Activated naive CD4-positive, alpha-beta T cell treated with anti-CD3 and anti-CD28 coated beads, Interleukin-2, amount 50 U/mL, for 72 hours (primary cell): Measurements from ENCODE around the gene RAD23B. TPM values are rescaled to one million over a fixed set of nuclear protein-coding genes. Genes with fewer than 3 reads are reported as not detected.

ENCODE experiments used
- ATAC-seq, 2 donors: fragments of 150-1000 bp; cut with Tn5 transposase; 2 replicates each; pipeline ENCODE4 v1.10.0; 2021; ENCODE audit warnings: mild to moderate bottlenecking in 2 of 2, moderate library complexity in 2 of 2
- DNase-seq, 2 donors: peaks; one replicate each; pipeline ENCODE4 v3.0.0; 2021 to 2022; ENCODE audit warnings: low spot score in 2 of 2
- H3K27ac Mint-ChIP-seq, 2 donors: one replicate each; pipeline ENCODE4 v1.8.0; 2022; ENCODE audit warnings: mild to moderate bottlenecking in 2 of 2, mixed read lengths in 2 of 2
- H3K36me3 Mint-ChIP-seq, 2 donors: one replicate each; pipeline ENCODE4 v1.8.0; 2022; ENCODE audit warnings: mixed read lengths in 2 of 2
- H3K9me3 Mint-ChIP-seq, 2 donors: one replicate each; pipeline ENCODE4 v1.8.0; 2022; ENCODE audit warnings: mixed read lengths in 2 of 2
- total RNA-seq, 2 donors: library from RNA; stranded (reverse); gene quantifications; one replicate each; pipeline ENCODE4 v1.2.3, GENCODE V29; 2022

Gene RAD23B
- total RNA-seq, 2 donors from 2014 or later: 87.3 to 115 TPM

DNA sequence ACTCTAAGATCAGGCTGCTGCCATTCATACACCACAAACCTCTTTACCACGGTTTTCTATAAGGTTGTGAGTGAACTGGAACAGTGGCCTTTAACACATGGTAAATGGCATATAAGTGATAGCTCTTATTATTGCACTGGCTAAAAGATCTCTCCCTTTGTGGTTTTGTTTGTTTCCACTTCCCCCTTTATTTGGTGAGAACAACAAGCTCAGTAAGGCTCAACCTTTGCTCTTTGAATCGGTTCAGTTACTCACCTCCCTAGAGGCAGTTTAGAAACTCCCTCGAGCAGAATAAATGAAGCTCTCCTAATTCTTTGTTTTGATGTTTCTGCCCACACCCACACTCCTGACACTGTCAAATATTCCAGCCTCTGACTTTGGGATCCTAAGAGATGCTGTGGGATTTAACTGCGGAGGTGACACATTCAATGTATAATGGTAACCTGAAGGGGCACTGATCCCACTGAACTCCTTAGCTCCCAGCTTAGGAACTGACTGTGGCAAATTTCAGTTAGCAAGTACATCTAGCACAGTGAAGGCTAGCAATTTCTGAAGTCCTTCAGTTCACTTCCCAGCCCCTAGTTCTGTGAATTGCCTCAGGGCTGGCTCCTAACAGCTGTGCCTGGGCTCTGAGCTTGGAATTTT, 22.5 kb upstream of the RAD23B start:
- no peak for ATAC-seq

DNA sequence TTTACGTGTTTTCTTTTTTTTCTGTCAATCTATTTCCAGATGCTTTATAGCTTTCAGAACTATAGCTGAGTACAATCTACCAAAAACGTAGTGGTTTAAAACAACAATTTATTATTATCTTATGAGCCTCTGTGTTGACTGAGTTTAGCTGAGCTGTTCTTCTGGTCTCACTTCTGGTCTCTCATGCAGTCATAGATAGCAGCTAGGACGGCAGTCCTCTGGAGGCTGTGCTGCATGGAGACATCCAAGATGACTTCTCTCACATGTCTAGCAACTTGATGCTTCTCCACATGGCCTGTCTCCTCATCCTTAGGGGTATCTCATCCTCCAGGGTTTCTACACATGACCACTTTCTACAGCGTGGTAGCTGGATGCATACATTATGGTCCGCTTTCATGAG, 22.0 kb upstream of the RAD23B start:
- H3K36me3 Mint-ChIP-seq: peaks cover 5 to 7% of the 10 kb centered on the region in 2 donors
- no peak overlapping the region for H3K27ac Mint-ChIP-seq
- DNase-seq (no peak), ATAC-seq (no peak)
- peaks cover 0 to 9% of the 10 kb centered on the region in 2 donors for H3K9me3 Mint-ChIP-seq

More for the DNA sequence above, 22.5 kb upstream of the RAD23B start:
- Mint-ChIP-seq H3K27ac (no peak overlapping the region), H3K9me3 (peaks cover 0 to 8% of the 10 kb centered on the region in 2 donors), H3K36me3 (peaks cover 5 to 7% of the 10 kb centered on the region in 2 donors)
- no peak for DNase-seq

DNA sequence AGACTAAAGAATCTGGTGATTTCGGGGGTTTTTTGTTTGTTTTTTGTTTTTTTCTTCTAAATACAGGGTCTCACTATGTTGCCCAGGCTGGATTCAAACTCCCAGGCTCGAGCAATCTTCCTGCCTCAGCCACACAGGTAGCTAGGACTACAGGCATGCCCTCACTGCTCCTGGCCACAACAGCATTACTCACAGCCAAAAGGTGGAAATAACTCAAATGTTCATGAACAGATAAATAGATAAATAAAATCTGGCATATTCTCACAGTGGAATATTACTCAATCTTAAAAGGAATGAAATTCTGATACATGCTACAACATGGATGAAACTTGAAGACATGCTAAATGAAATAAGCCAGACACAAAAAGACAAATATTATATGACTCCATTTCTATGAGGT, 19.8 kb upstream of the RAD23B start:
- H3K9me3 Mint-ChIP-seq: peaks cover 0 to 9% of the 10 kb centered on the region in 2 donors
- DNase-seq: no peak

GRCh38 chr9:107266624-107267368, 16.3 kb upstream of the RAD23B start:
- H3K9me3 Mint-ChIP-seq: peaks cover 0 to 9% of the 10 kb centered on the region in 2 donors
- ATAC-seq: no peak

More for the DNA sequence above, 19.8 kb upstream of the RAD23B start:
- ATAC-seq: no peak
- H3K27ac Mint-ChIP-seq: no peak overlapping the region
- peaks cover 5 to 7% of the 10 kb centered on the region in 2 donors for H3K36me3 Mint-ChIP-seq

DNA sequence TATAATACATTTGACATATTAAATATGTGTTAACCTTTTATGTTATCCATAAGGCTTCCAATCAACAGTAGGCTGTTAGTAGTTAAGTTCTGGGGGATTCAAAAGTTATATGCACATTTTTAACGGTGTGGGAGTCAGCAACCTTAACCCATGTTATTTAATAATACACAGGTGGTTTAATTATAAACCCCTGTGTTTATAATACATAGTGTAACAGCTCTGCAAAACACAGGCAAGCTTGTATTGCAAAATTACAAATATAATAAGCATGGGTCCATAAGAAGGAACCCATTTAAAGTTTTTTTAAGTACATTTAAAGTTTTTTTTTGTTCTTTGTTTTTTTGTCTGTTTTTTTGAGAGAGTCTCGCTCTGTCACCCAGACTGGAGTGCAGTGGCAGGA, 14.5 kb upstream of the RAD23B start:
- Mint-ChIP-seq H3K9me3 (peaks cover 0 to 9% of the 10 kb centered on the region in 2 donors), H3K36me3 (peaks cover 5 to 7% of the 10 kb centered on the region in 2 donors), H3K27ac (no peak overlapping the region)
- DNase-seq (no peak), ATAC-seq (no peak)

More at GRCh38 chr9:107266624-107267368, 16.3 kb upstream of the RAD23B start:
- Mint-ChIP-seq H3K27ac (no peak overlapping the region), H3K36me3 (peaks cover 5 to 7% of the 10 kb centered on the region in 2 donors)
- DNase-seq: no peak

DNA sequence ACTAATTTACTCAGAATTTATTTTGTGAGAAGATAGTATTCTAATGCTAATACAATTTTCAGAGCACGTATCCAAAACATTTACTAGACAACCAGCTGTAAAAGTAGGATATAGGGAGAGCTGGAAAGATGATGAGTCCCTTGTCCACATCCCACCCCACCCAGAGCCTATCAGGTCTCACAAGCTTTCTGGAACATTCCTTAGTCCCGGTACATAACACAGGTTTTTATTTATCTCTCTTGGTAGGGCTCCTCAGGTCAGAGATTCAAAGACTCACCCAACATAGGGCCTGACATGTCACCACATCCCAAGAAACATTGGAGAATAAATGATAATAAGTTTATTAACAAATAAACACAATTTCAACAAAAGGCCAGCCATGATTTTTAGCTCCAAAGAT, 13.8 kb upstream of the RAD23B start:
- peaks cover 5 to 7% of the 10 kb centered on the region in 2 donors for H3K36me3 Mint-ChIP-seq
- ATAC-seq (no peak), DNase-seq (no peak)
- H3K27ac Mint-ChIP-seq: no peak overlapping the region
- H3K9me3 Mint-ChIP-seq: peaks cover 0 to 9% of the 10 kb centered on the region in 2 donors

DNA sequence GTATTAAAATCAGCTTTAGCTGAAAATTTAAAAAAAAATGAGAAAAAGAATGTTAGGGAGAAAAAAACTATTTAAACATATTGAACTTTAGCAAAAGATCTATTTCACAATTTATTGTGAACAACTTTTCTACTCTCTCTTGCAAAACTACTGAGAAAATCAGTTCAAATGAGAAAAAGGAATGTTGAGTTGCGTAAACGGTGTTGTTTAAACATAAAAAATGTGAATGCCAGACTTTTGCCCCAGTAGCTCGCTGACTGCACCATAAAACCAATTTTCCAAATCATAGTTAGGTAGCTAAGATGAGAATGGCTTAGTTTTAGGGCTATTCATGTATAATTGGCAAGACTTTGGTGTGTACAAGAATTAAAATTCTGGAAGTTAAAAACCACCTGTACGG, 13.4 kb upstream of the RAD23B start:
- Mint-ChIP-seq H3K9me3 (peaks cover 0 to 9% of the 10 kb centered on the region in 2 donors), H3K27ac (no peak overlapping the region), H3K36me3 (peaks cover 5 to 7% of the 10 kb centered on the region in 2 donors)
- ATAC-seq: no peak
- no peak for DNase-seq

GRCh38 chr9:107270082-107270481, 13.0 kb upstream of the RAD23B start:
- H3K27ac Mint-ChIP-seq: no peak overlapping the region
- no peak for ATAC-seq

GRCh38 chr9:107270580-107270979, 12.5 kb upstream of the RAD23B start:
- peaks cover 0 to under 1% of the 10 kb centered on the region in 2 donors for H3K9me3 Mint-ChIP-seq
- ATAC-seq (no peak), DNase-seq (no peak)
- H3K27ac Mint-ChIP-seq: no peak overlapping the region
- H3K36me3 Mint-ChIP-seq: no peaks in the 10 kb centered on the region

More at GRCh38 chr9:107270082-107270481, 13.0 kb upstream of the RAD23B start:
- Mint-ChIP-seq H3K36me3 (peaks cover 2 to 4% of the 10 kb centered on the region in 2 donors), H3K9me3 (peaks cover 0 to 6% of the 10 kb centered on the region in 2 donors)
- no peak for DNase-seq

DNA sequence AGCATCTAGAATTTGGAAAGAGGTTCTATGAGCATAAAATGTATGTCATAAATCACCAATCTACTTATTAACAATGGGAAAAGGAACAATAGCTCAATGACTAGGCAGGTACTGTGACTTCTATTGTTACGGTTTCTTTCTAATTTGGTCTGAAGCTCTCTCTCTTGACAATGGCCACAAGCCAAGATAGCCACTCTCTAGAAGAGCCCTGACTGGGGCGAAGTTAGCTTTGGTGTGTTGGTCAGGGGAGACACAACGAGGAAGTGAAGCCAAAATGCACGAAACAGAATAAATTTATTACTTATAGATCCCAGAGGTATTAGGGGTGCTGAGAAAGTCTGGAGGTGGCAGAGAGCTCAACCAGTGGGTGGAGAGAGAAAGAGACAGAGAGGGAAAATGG, 9.4 kb upstream of the RAD23B start:
- H3K9me3 Mint-ChIP-seq: no peaks in the 10 kb centered on the region
- ATAC-seq (no peak), DNase-seq (no peak)
- peak overlapping the region in 1 of 2 donors; percentile 25 for H3K27ac Mint-ChIP-seq
- no peaks in the 10 kb centered on the region for H3K36me3 Mint-ChIP-seq

DNA sequence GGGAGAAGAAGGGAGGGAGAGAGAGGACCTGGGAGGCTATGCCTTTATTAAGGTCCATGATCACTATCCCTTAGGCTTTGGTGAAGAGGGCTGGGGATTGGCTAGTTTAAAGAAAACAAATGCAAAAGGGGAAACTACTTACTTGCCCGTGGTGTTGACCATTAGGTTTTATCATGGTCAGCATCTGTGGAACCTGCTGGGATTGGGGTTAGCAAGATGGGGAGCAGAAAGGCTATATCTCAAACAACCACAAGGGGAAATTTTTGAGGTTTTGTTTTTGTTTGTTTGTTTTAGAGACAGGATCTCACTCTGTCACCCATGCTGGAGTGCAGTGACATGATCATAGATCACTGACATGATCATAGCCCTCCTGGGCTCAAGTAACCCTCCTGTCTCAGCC, 9.0 kb upstream of the RAD23B start:
- Mint-ChIP-seq H3K27ac (peak overlapping the region in 1 of 2 donors; percentile 25), H3K36me3 (no peaks in the 10 kb centered on the region), H3K9me3 (no peaks in the 10 kb centered on the region)
- DNase-seq: no peak
- ATAC-seq: no peak

DNA sequence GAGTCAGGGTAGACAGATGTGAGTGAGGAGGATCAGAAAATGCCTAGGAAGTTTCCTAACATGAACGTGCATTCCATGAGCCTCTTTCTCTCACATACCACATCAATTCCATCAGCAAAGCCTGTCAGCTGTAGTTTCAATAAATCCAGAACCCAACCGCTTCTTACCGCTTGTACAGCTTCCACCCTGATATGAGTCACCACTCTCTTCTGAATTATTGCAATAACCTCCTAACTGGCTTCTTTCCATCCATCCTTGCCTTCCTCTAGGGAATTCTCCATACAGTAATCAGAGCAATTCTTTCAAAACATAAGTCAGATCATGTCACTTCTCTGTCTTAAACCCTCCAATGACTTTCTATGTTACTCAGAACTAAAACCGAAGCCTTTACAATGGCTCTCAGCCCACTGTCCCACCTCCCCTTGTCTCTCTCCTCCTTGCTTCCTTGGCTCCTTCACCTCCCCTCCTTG, 8.1 kb upstream of the RAD23B start:
- Mint-ChIP-seq H3K27ac (no peak overlapping the region), H3K36me3 (no peaks in the 10 kb centered on the region), H3K9me3 (no peaks in the 10 kb centered on the region)
- DNase-seq (no peak), ATAC-seq (no peak)

GRCh38 chr9:107275530-107275929, 7.5 kb upstream of the RAD23B start:
- no peak for ATAC-seq
- DNase-seq: no peak
- Mint-ChIP-seq H3K36me3 (no peaks in the 10 kb centered on the region), H3K9me3 (peaks cover 0 to 2% of the 10 kb centered on the region in 2 donors), H3K27ac (no peak overlapping the region)

GRCh38 chr9:107276966-107277710, 5.9 kb upstream of the RAD23B start:
- DNase-seq (no peak), ATAC-seq (no peak)
- Mint-ChIP-seq H3K9me3 (peaks cover 0 to 6% of the 10 kb centered on the region in 2 donors), H3K27ac (no peak overlapping the region), H3K36me3 (no peaks in the 10 kb centered on the region)

DNA sequence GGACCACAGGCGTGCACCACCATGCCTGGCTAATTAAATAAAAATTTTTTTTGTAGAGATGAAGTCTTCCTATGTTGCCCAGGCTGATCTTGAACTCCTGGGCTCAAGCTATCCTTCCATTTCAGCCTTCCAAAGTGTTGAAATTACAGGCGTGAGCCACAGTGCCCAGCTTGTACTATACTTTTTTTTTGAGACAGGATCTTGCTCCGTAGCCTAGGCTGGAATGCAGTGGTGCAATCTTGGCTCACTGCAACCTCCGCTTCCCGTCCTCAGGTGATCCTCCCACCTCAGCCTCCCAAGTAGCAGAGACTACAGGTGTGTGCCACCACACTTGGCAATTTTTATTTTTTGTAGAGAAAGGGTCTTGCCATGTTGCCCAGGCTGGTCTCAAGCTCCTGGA, 5.3 kb upstream of the RAD23B start:
- DNase-seq: no peak
- H3K36me3 Mint-ChIP-seq: no peaks in the 10 kb centered on the region

DNA sequence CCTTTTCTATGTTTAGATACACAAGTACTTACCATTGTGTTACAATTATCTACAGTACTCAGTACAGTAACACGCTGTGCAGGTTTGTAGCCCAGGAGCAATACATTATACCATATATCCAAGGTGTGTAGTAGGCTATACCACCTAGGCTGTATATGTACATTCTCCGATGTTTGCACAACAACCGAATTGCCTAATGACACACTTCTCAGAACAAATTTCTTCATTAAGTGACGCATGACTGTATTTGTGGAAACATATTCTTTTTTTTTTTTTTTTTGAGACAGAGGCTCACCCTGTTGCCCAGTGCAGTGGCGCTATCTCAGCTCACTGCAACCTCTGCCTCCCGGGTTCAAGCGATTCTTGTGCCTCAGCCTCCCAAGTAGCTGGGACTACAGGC, 4.0 kb upstream of the RAD23B start:
- ATAC-seq (no peak), DNase-seq (no peak)
- Mint-ChIP-seq H3K27ac (no peak overlapping the region), H3K9me3 (peaks cover 0 to 6% of the 10 kb centered on the region in 2 donors), H3K36me3 (peaks cover 4% of the 10 kb centered on the region in 2 donors)

More for the DNA sequence above, 5.3 kb upstream of the RAD23B start:
- no peak for ATAC-seq
- H3K9me3 Mint-ChIP-seq: peaks cover 0 to 6% of the 10 kb centered on the region in 2 donors
- no peak overlapping the region for H3K27ac Mint-ChIP-seq

- Mint-ChIP-seq H3K9me3 (peaks cover 0 to 6% of the 10 kb centered on the region in 2 donors), H3K36me3 (peaks cover 9 to 17% of the 10 kb centered on the region in 2 donors), H3K27ac (peak overlapping the region; percentile 17 to 54)
- DNase-seq (no peak), ATAC-seq (peak in 1 of 2 donors; percentile 21)
Measured at GRCh38 chr9:107280543-107280942, 2.5 kb upstream of the RAD23B start.
